GM18868 (cell line): ENCODE measurements around the gene CHAC2.
A peak's percentile ranks its signal among the peaks of the same experiment; 100 is the strongest.

Experiments
- ATAC-seq: cut with Tn5 transposase; IDR thresholded peaks from one replicate; pipeline ENCODE4 v1.9.1; 2021; ENCODE audit warnings: mild to moderate bottlenecking, moderate library complexity; ENCODE audit not compliant: unreplicated experiment

Gene CHAC2

DNA sequence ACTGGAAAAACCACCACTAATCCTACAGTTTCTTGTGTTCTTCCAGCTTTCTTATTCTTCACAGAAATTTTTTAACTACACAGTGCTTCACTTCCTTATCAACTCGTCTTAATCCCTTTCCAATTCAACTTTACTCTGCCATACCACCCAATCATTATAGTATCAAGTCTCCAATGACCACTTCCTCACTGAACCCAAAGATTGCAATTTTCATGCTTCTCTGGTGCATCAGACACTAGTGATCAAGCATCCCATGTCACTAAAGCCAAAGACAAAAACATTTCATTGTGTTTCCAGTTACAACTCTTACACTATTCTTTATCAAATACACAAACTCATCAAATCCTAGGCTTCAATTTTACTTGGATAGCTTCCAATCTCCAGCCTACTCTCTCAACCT, 9.5 kb downstream of the CHAC2 start:
- no peak for ATAC-seq

DNA sequence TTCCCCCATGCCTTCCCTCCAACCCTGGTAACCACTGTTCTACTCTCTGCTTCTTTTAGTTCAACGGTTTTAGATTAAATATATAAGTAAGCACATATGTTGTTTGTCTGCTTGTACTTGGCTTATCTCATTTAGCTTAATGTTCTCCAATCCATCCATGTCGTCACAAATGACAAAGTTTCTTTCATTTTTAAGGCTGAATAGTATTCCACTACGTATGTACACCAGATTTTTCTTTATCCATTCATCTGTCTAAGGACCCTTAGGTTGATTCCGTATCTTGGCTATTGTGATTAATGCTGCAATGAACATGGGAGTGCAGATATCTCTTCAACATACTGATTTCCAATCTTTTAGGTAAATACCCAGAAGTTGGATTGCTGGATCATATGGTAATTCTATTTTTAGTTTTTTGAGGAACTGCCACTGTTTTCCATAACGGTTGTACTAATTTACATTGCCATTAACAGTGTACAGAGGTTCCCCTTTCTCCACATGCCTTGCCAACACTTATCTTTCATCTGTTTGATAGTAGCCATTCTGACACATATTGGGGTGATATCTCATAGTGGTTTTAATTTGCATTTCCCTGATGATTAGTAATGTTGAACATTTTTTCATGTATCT, 11.0 kb downstream of the CHAC2 start:
- ATAC-seq: no peak

DNA sequence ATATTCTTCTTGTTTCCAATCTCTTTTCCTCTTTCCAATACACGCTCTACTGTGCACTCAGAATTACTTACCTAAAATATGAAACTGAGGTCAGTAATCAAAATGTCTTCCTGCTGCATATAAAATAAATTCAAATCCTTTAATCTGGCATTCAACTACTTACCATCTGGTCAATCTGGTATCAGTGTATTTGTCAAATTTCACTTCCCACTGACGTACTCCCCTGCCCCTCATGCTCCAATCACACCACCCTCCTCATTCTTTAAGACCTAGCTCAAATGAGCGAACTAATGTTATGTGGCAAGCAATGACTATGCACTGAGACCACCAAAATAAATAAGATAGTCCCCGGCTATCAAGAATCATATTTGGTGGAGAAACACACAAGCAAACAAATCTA, 12.5 kb downstream of the CHAC2 start:
- no peak for ATAC-seq

DNA sequence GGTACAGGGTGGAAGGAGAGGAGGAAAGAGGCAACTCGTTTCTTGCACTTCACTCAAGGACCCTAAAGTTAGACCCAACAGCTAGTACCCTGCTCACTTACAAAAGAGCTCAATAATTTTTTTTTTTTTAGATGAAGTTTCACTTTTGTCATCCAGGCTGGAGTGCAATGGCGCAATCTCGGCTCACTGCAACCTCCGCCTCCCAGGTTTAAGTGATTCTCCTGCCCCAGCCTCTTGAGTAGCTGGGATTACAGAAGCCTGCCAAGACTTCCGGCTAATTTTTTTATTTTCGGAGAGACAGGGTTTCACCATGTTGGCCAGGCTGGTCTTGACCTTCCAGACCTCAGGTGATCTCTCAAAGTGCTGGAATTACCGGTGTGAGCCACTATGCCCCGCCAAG, 15.1 kb downstream of the CHAC2 start:
- ATAC-seq: no peak

DNA sequence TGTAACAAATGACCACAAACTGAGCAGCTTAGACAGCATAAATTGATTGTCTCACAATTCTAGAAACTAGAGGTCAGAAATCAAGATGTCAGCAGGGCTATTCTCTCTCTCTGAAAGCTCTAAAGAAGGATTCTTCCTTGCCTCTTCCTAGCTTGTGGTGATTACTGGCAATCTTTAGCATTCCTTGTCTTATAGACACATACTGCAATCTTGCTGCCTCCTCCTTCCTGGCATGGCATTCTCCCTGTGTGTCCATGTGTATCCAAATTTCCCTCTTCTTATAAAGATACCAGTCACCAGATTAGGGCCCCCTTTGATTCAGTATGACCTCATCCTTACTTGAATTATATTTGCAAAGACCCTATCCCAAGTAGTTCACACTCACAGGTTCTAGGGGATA, 16.8 kb downstream of the CHAC2 start:
- ATAC-seq: no peak

DNA sequence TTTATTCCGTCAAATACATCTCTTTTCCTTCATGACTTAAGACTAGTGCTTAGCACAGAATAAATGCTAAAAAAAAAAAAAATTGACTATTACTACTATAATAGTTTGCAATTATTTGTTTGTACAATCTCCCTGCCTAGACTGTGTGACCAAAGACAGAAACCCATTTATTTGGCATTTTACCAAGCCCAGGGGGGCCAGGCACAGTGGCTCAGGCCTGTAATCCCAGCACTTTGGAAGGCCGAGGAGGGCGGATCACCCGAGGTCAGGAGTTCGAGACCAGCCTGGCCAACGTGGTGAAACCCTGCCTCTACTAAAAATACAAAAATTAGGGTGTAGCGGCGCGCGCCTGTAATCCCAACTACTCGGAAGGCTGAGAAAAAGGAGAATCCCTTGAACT, 17.8 kb downstream of the CHAC2 start:
- no peak for ATAC-seq

DNA sequence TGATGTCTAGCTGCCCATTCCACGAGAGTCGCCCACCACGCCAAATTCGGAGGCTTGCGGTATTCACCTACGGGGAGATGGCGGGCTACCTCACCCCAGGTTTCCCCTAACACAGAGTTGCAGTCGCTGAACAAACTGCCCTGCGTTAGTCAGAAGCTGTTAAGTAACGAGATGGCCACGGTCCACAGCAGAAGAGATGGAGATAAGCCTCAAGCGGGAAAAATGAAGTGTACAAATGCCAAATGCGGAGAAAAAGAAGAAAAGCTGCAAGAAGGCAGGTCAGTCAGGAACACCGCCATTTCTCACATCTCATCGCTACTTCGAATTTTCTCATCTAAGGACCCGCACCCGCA, 18.7 kb downstream of the CHAC2 start:
- peak; percentile 17 for ATAC-seq

DNA sequence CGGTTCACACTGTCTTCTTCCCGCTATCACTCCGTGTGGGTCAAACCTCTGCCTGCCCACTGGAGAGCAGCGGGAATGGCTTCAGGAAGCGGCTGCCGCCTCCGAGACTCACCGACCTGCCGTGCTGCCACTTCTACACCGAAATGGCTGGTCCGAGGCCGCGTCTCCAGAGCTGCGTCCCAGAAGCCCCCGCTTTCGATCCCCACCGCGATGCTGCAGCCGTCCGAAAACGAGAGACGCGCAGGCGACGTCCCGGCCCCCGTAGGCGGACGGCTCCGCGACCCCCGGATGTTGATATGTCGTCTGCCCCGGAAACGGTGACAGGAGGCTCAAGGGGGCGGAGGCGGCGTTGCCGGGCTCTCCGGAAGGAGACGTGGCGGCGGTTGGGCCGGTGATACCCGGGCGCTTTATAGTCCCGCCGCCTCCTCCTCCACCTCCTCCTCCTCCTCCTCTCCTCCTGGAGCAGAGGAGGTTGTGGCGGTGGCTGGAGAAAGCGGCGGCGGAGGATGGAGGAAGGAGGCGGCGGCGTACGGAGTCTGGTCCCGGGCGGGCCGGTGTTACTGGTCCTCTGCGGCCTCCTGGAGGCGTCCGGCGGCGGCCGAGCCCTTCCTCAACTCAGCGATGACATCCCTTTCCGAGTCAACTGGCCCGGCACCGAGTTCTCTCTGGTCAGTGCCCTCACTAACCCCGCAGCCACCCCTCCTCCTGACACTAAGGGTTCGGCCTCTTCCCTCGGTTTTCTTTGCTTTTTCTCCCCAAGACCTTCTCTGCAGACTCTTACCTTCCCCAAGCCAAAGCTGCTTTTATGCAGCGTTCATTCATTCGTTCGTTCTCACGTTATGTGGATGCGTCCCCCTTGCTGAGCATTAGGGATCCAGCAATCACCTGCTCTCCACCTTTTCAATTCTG, 19.4 kb downstream of the CHAC2 start, which contains the start of the genes ASB3 and ERLEC1:
Gene ASB3 (minus strand): TSS at position 249 of the 909 bp plus-strand sequence. CDS start 21,381 bp downstream, outside the sequence.
Gene ERLEC1 (plus strand): TSS at position 340 of the 909 bp plus-strand sequence. CDS start 167 bp downstream, at position 507.
- peak; percentile 94 for ATAC-seq

DNA sequence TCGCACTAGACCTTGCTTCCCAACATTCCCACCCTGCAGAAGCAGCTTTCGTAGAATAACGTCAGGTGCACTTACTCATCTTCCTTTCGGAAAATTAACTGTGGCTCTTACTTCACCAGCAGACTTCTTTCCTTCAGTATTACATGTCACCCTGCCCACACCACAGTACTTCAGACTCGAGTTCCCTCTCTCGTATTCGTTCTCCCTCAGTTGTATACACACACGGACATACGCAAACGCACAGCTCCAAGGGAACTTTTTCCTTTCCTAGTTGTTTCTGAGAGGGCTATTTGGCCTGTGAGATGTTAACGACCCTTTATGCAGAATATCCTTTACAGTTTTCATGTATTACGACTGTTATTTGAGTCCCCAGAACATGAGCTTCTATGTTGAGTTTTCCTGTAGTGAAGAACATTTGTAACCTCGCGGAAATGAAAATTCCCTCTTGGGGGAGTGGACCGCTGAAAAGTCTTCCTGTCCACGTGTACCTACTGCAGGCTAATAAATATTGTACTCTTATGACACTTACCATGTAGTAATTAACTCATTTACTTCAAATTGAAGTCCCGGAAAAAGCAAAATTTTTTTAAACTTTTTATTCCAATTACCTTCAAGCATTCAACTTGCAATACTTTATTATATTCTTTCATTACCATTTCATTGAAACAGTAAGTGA, 20.1 kb downstream of the CHAC2 start:
- no peak for ATAC-seq

DNA sequence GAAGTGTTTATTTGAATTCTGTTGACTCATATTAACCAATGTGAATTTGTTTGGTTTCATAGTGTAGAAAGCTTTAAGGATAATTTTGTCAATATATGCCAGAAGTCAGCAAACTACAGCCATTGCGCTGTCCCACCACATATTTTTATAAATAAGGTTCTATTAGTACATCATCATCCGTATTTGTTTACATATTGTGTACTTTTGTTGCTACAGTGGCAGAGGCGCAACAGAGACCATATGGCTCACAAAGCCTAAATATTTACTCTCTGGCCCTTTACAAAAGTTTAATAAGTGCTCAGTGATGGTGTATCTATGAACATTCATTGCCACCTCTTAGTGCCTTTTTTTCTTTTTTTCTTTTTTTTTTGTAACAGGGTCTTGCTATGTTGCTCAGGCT, 25.7 kb downstream of the CHAC2 start:
- no peak for ATAC-seq

DNA sequence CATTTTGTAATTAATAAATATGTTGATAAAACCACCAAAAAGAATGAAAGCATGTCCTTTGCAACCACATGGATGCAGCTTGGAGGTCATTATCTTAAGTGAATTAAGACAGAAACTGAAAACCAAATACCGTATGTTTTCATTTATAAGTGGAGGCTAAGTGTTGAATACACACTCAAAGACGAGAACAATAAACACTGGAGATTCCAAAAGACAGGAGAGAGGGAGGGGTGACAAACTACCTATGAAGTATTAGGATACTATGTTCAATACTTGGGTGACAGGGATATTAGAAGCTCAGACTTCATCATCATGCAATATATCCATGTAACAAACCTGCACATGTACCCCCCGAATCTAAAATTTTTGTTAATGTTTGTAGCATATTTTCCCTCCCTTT, 26.2 kb downstream of the CHAC2 start:
- no peak for ATAC-seq

DNA sequence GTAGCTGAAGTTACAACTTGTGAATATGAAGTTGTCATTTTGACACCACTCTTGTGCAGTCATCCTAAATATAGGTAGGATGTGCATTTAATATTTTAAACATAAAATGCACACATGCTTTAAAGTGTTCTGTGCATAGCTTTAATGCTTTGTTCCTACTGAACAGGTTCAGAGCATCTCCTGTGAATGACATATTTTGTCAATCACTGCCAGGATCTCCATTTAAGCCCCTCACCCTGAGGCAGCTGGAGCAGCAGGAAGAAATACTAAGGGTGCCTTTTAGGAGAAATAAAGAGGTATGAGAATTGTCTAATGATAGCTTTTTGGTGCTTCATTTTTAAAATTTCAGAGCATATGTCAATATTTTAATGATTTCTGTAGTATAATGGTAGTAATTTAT, 33.9 kb downstream of the CHAC2 start:
- no peak for ATAC-seq

DNA sequence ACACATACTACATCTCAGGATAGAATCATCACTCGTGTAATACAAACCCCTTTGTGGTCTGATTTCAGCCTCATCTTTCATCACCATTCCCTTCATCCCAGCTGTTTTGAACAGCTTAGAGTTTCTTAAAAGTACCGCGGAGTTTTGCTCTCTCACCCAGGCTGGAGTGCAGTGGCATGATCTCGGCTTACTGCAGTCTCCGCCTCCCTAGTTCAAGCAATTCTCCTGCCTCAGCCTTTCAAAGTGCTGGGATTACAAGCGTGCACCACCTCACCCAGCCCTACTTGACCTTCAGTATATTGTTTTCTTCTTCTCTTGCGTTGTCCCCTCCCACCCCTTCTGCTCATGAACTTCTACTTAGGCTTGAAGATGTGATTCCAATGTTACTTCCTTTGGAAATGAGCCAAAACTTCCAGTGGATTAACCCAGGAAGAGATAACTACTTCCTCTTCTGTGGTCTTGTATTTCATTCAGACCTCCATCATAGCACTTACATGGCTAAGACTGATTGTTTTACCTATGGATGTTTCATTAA, 35.1 kb downstream of the CHAC2 start:
- no peak for ATAC-seq

DNA sequence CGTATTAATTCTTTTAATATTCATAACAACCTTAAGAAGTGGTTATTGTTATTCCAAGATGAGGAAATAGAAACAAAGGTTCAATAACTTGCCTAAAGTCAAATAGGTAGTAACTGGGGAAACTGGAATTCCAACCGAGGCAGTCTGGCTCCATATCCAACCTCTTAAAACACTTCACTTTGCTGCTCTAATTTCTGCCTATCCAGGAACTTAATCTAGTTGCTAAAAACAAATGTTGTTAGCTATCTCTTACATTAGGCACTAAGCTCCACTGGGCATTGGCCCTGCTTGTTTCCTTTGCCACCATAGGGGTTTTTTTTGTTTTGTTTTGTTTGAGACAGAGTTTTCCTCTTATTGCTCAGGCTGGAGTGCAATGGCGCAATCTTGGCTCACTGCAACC, 44.0 kb downstream of the CHAC2 start:
- no peak for ATAC-seq

DNA sequence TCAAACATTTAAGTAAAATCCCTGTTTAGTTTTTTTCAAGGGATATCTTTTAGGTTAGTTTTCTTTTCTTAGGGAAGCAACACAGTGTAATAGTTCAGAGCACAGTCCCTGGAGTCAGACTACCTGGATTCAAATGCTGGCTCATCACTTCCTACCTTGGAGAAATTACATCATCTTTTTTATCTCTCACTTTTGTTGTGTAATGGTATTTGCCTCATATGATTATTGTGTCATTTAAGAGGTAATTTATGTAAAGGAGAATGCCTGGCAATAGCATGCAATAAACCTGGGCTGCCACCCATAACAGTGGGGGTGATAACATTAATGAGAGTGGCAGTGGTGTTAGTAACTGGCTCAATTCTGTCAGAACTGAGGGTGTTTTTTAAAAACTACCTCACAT, 45.5 kb downstream of the CHAC2 start:
- ATAC-seq: no peak

DNA sequence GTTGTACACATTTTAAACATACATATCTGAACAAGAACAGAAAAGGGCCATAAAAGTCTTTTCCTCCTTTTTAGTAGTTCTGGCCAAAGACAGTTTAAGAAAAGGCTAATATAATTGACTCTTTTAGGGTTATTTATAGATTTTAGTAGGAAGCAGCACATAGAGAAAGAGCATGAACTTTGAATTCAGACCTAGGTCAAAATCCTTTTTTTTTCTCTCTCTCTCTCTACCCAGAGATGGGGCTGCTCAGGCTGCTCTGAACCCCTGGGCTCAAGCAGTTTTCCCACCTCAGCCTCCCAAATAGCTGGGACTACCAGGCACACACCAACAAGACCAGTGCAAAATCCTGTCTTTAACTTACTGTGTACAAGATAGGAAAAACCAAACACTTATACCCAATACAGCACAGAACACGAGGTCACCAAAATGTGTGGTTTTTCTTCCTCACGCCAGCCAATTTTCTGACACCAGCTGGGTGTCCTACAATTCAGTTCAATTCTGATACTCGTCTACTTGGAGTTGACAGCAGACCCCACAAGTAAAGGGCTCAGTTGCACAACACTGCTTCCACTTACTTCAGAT, 51.3 kb downstream of the CHAC2 start:
- no peak for ATAC-seq

DNA sequence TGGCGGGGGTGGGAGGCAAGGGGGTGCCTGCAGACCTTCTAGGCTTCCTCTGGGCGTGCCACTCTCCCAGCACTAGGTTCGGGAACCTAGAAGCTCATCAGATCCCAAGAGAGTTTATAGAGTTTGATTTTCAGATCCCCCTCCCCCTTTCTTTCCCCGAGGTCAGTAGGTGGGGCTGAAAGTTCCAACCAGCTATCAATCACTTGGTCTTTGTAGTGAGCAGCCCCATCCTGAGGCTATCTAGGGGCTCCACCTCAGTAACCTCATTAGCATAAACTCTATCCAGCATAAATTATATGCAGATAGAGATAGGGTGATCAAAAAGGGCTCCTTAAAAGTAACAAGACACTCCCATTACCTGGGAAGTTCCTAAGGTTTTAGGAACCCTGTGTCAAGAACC, 52.0 kb downstream of the CHAC2 start:
- ATAC-seq: no peak

DNA sequence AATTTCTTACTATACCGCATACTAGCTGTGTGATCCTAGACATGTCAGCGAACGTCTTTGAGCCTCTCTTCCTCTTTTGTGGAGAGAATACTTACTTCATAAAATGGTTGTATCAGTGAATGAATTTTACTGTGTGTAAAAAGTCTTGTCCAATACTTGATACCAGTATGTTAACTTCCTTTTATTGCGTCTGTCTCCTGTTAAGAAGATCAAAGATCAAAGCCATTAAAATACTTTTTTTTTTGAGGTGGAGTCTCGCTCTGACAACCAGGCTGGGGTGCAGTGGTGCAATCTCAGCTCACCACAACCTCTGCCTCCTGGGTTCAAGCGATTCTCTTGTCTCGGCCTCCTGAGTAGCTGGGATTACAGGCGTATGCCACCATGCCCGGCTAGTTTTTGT, 52.4 kb downstream of the CHAC2 start:
- ATAC-seq: no peak

DNA sequence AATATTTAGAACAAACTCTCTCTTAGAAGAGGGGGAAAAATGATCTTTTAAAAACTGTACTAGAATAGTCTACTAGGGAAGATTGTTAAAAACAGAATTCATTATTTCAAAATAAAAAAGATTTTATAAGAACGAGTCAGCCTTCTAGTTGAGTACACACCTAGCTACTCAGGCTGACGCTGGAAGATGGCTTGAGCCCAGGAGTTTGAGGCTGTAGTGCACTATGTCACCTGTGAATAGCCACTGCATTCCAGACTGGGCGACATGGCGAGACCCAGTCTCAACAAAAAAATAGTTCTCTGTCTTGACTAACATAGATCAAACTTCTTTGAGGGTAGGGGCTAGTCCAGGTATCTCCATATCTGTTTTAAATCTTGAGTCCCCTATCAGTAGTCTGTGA, 53.1 kb downstream of the CHAC2 start:
- no peak for ATAC-seq

DNA sequence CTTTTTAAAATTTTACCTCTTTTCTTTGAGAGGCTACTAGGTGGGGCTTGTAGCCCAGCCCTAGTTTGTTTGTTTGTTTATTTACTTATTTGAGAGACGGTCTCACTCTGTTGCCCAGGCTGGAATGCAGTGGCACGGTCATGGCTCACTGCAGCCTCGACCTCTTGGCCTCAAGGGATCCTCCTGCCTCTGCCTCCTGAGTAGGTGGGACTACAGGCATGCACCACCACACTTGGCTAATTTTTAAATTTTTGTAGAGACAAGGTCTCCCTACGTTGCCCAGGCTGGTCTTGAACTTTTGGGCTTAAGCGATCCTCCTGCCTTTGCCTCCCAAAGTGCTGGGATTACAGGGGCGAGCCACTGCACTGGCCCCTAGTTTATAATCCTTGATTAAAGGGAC, 54.2 kb downstream of the CHAC2 start:
- ATAC-seq: no peak

DNA sequence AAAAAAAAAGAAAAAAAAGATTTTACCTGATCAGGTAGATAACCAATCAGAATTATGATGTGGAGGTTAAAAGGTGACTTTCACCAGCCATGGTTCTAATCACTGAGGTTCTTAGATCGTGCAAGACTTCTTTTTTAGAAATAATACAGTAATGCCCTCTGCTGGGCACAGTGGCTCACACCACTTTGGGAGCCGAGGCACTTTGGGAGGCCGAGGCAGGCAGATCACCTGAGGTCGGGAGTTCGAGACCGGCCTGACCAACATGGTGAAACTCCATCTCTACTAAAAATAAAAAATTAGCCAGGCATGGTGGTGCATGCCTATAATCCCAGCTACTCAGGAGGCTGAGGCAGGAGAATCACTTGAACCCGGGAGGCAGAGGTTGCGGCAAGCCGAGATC, 56.0 kb downstream of the CHAC2 start:
- ATAC-seq: peak; percentile 69
